Erythroblast (primary cell): ENCODE measurements around the gene TTC8.

Experiments used
- GATA1 ChIP-seq: IDR thresholded peaks from 2 replicates; pipeline ENCODE4 v1.6.1; 2011; ENCODE audit warnings: low read depth, mild to moderate bottlenecking, control low read depth, low read length, moderate library complexity
- POLR2A ChIP-seq: IDR thresholded peaks from 2 replicates; pipeline ENCODE4 v1.6.1; 2011; ENCODE audit warnings: mild to moderate bottlenecking, low read length

DNA sequence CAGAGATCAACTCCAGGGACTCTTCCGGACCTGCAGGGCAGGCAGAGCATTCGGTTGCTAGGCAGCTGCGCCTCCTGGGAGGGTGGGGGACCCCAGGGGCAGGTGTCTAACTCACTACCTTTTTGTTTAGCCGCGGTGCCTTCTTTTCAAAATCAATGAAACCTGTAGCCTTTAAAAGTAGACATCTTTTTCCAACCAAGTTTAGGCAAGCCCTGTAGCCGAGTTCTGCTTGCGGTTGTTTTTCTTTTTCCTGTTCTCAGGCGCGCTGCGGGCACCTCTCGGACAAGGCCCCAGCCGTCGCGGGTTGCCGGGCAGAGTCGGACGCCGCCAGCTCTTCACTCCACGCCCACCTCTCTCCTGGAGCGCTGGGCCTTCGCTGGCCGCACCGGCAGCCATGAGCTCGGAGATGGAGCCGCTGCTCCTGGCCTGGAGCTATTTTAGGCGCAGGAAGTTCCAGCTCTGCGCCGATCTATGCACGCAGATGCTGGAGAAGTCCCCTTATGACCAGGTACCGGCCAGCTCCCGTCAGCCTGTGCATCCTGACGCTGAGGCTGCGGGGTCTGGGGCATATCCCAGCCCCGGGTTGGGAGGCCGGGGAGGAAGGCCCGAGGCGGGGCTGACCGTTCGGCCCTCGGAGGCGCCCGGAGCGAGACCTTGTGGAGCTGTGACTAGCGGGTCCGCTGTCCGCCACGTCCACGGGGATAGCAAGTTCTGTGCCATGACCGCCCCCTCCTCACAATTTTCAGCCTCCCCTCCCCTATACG is at the start of gene TTC8:
- TF ChIP-seq POLR2A (peak; percentile 63), GATA1 (no peak)
